Fibroblast of villous mesenchyme (primary cell): Measurements from ENCODE around the gene WDSUB1. TPM values are rescaled to one million over a fixed set of nuclear protein-coding genes. Genes with fewer than 3 reads are reported as not detected.

Experiments used
- DNase-seq: peaks from one replicate; pipeline ENCODE4 v3.0.0-alpha.2; 2010; ENCODE audit warnings: low read depth
- H3K4me3 ChIP-seq: 2 replicates; pipeline ENCODE4 v1.5.1; 2011; ENCODE audit warnings: low read depth, mild to moderate bottlenecking, low read length
- CTCF ChIP-seq: IDR thresholded peaks from 2 replicates; pipeline ENCODE4 v1.5.1; 2012; ENCODE audit warnings: low read depth, mild to moderate bottlenecking, low read length; ENCODE audit not compliant: insufficient read depth
- total RNA-seq: library from RNA; depleted of rRNA; stranded (reverse); fragments of >200 nt; gene quantifications from 2 replicates; pipeline ENCODE4 v1.2.3, GENCODE V29; 2012

WDSUB1 gene
- total RNA-seq, 1 donor = 5.2 TPM

GRCh38 chr2:159285433-159285832 is 1.1 kb downstream of the WDSUB1 start:
- H3K4me3 ChIP-seq = peak overlapping the region; percentile 84
- no peak for DNase-seq
- TF ChIP-seq CTCF = no peak

GRCh38 chr2:159283529-159283928 is 3.0 kb downstream of the WDSUB1 start:
- no peak for TF ChIP-seq CTCF
- H3K4me3 ChIP-seq = no peak overlapping the region
- no peak for DNase-seq

GRCh38 chr2:159281002-159281401 is 5.5 kb downstream of the WDSUB1 start:
- TF ChIP-seq CTCF = no peak
- no peak for DNase-seq
- H3K4me3 ChIP-seq = no peak overlapping the region

- no peak overlapping the region for H3K4me3 ChIP-seq
- no peak for DNase-seq
- TF ChIP-seq CTCF = no peak
Measured at GRCh38 chr2:159279700-159280099, 6.8 kb downstream of the WDSUB1 start.

GRCh38 chr2:159275111-159275510 is 11.4 kb downstream of the WDSUB1 start:
- no peak overlapping the region for H3K4me3 ChIP-seq
- no peak for TF ChIP-seq CTCF
- no peak for DNase-seq

GRCh38 chr2:159272156-159272555 is 14.3 kb downstream of the WDSUB1 start:
- DNase-seq = no peak
- no peak overlapping the region for H3K4me3 ChIP-seq
- TF ChIP-seq CTCF = no peak

- H3K4me3 ChIP-seq = no peak overlapping the region
- TF ChIP-seq CTCF = no peak
- DNase-seq = no peak
Measured at GRCh38 chr2:159270744-159271379, 15.6 kb downstream of the WDSUB1 start.
